ENCODE measurements around the gene CEBPA.

Gene CEBPA

DNA sequence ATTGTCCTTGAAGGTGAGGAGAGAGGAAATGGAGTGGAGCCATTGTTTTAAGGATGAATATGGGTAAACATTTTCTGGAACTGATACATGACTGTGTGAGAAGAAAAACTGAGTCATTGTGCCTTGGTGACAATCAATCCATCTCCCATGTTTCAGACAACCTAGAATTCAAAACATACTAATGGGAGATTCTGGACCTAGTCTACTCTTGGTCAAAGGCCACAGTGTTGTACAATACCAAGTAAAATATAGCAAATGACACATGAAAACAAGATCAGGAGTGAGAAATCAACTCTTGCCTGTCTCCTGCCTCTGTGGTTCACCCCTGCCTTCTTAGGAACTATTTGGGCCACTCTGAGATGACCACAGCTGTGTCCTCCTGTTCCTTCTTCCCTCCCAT is 13.1 kb downstream of the CEBPA start:
- TF ChIP-seq, protein P1, sequence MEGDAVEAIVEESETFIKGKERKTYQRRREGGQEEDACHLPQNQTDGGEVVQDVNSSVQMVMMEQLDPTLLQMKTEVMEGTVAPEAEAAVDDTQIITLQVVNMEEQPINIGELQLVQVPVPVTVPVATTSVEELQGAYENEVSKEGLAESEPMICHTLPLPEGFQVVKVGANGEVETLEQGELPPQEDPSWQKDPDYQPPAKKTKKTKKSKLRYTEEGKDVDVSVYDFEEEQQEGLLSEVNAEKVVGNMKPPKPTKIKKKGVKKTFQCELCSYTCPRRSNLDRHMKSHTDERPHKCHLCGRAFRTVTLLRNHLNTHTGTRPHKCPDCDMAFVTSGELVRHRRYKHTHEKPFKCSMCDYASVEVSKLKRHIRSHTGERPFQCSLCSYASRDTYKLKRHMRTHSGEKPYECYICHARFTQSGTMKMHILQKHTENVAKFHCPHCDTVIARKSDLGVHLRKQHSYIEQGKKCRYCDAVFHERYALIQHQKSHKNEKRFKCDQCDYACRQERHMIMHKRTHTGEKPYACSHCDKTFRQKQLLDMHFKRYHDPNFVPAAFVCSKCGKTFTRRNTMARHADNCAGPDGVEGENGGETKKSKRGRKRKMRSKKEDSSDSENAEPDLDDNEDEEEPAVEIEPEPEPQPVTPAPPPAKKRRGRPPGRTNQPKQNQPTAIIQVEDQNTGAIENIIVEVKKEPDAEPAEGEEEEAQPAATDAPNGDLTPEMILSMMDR (IDR thresholded peaks at IDR 0.05; ENCODE audit: low read depth, low read length): no peak
- no peak overlapping the region for H3K4me3 ChIP-seq (ENCODE audit: low read depth, low read length)

DNA sequence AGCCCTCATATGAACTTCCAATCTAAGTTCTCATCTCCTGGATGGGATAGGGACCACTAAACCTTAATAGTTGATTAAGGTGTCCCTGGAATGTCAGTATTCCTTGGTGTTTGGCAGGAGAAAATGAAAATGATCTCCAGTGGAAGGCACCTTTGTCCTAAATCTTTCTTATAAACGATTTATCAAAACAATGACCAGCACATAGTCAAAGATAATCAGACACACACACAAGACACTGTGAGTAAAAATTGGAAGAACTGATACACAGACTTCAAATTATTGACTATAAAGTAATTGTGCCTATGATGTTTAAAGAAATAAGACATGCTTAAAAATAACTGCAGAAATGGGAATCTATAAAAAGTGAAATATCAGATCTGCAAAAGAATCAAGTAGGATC is 13.7 kb downstream of the CEBPA start:
- TF ChIP-seq, protein P1 (IDR thresholded peaks at IDR 0.05; ENCODE audit: low read depth, low read length): no peak
- no peak overlapping the region for H3K4me3 ChIP-seq (ENCODE audit: low read depth, low read length)

DNA sequence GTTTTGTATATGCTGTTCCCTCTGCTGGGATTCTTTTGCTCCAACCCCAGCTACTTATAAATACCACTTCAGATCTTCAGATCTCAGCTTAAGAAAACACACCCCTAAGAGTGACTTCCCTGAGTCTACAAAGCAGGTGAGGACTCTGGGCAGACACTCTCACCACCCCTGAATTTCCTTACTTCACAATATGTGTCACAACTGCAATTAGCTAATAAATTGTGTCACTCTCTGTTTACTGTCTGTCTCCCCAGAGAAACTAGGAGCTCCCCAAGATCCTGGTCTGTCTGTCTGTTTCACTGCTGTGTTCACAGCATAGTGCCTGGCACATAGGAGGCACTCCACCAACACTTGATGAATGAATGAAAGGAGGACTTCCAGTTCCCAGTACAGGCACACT is 14.4 kb downstream of the CEBPA start:
- no peak overlapping the region for H3K4me3 ChIP-seq (ENCODE audit: low read depth, low read length)
- TF ChIP-seq, protein P1 (IDR thresholded peaks at IDR 0.05; ENCODE audit: low read depth, low read length): no peak

DNA sequence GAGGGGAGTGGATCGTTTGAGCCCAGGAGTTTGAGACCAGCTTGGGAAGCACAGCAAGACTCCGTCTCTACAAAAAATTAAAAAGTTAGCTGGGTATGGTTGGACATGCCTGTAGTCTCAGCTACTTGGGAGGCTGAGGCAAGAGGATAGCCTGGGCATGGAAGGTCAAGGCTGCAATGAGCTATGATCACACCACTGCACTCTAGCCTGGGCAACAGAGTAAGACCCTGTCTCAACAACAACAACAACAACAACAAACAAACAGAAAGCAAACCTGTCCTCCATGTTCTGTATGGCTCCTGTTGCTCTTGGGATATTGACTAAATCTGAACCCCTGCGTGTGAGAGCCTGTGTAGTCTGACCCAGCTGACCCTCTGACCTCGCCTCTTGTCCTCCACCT is 14.9 kb downstream of the CEBPA start:
- no peak overlapping the region for H3K4me3 ChIP-seq (ENCODE audit: low read depth, low read length)
- TF ChIP-seq, protein P1 (IDR thresholded peaks at IDR 0.05; ENCODE audit: low read depth, low read length): no peak

DNA sequence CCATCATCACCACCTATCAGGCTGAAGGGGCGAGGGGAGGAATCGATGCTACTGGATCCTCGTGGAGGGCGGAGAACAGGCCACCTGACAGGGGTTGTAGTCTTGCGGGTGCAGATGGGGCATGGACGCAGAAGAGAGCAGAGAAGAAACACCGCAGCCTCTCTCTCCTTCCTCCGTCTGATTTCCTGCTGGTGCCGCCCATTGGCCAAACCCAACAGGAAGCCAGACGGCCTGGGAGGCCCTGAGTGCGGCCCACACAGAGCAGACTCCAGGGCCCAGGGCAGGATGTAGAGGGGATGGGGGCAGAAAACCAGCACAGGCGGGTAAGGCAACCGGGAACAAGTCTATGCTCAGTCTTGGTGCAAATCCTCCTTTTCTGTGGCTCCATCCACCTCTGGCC is 15.4 kb downstream of the CEBPA start:
- no peak overlapping the region for H3K4me3 ChIP-seq (ENCODE audit: low read depth, low read length)
- TF ChIP-seq, protein P1 (IDR thresholded peaks at IDR 0.05; ENCODE audit: low read depth, low read length): no peak

DNA sequence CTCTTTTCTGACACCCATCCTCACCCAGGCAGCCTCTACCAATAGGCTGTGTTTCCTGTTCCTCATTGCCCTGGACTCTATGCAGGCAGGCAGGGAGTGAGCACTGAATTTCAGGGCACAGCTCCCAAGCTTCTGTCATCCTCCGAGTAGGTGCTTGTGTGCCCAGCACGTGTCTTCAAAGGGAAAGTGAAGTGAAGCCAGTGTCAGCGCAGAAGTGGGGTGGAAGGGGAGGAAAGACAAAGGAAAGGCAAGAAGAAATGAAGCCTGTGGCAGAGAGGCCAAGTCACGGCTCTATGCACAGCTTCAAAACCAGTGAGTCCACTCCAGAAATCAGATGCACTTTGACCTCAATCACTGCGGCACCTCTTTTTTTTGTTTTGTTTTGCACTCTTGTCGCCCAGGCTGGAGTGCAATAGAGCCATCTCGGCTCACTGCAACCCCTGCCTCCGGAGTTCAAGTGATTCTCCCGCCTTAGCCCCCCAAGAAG is 16.9 kb downstream of the CEBPA start:
- no peak overlapping the region for H3K4me3 ChIP-seq (ENCODE audit: low read depth, low read length)
- TF ChIP-seq, protein P1 (IDR thresholded peaks at IDR 0.05; ENCODE audit: low read depth, low read length): no peak

DNA sequence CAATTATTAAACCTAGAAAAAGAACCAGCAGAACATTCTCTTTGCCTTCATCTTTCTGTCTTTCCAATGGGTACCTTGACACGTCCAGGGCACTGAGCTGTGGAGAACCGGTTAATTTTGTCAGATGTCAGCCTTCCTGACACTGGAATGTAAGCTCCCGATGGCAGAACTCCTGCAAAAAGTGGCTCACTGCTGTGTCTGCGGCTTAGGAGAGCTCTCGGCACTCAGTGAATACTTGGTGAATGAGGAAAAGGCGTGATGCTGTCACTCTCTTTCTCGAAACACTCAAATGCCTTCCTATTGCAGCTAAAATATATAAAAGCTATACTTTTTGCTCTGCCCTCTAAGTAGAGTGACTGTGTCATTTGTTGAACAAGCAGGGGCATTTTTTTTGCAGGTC is 17.6 kb downstream of the CEBPA start:
- TF ChIP-seq, protein P1 (IDR thresholded peaks at IDR 0.05; ENCODE audit: low read depth, low read length): no peak
- H3K4me3 ChIP-seq (ENCODE audit: low read depth, low read length): no peak overlapping the region
